ENCODE results near the gene TRIM15.
A peak's percentile ranks its signal among the peaks of the same experiment; 100 is the strongest.
"Not testable (repeated sequence)": the region's sequence is repeated elsewhere in the genome, so short reads cannot be mapped to it uniquely, and the experiment has no call there.

TRIM15 gene

DNA sequence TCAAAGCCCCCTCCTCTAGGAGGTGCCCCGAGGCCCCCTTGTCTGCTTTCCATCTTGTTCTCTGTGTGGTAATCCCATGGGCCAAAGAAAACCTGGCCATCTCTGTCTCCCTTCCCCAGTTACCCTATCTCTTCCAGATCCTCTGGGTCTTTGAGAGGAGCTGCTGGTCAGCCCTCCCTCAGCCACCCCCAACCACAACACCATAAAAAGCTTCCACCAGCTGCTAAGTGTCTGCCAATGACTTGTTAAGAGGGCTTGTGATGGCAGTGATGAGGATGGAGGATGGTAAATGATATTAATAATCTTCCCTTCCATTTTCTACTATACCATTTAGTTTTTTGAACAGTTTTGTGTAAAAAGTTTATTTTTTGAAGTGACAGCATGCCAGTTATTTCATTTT is 32.6 kb downstream of the TRIM15 start:
- DNase-seq, result no peak

DNA sequence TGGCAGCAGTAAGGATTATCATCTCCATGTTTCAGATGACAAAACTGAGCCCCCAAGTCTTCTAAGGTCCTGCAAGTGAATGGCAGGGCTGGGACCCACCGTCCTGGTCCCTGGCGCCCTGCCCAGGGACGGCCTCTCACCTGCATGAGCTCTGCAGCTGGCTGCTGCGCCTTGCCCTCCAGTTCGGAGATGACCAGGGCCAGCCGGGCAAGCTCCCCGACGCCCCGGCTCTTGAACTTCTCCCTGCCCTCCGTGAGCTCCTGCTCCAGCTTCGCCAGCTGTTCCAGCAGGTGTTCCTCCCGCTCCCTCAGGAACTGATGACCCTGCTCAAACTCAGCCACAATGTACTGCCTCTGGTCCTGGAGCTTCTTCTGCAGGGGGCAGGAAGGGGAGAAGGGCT is 33.0 kb downstream of the TRIM15 start:
- no peak for DNase-seq

DNA sequence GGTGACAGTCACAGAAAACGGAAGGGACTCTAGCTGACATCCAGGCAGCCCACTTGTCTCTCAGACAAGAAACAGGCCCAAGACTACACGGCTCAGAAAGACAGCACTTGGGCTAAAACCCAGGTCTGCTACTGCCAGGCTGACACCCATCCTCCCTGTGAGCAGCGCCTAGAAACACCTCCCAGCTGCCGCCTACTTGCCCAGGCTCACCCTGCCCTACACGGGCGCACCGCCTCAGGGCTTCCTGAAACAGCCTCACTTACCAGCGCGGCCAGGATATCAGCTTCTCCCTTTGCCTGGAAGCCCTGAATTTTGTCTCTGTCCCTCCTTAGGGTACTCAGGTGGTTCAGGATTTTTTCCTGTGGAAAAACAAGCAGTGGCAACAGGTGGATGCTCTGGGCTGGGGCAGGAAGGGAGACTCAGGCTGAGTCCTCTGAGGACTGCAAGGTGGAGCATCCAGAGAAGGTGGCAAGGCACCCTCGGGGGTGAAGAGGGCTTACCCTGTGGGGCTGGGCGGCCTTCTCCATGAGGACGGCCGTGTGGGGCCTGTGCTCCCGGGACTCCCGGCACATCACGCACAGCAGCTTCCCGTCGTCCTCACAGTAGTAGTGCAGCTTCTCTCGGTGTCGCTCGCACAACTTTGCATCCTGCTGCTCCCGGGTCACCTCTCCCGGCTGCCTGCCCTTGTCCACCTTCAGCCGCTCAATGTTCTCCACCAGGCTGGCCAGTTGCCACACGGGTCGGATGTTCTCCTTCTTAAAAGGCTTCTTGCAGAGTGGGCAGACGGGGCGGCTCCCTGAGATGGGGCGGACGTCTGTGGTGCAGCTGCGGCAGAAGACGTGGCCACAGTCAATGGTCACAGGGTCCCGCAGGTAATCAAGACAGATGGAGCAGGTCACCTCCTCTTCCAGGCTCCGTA is 35.1 kb downstream of the TRIM15 start:
- no peak for DNase-seq

DNA sequence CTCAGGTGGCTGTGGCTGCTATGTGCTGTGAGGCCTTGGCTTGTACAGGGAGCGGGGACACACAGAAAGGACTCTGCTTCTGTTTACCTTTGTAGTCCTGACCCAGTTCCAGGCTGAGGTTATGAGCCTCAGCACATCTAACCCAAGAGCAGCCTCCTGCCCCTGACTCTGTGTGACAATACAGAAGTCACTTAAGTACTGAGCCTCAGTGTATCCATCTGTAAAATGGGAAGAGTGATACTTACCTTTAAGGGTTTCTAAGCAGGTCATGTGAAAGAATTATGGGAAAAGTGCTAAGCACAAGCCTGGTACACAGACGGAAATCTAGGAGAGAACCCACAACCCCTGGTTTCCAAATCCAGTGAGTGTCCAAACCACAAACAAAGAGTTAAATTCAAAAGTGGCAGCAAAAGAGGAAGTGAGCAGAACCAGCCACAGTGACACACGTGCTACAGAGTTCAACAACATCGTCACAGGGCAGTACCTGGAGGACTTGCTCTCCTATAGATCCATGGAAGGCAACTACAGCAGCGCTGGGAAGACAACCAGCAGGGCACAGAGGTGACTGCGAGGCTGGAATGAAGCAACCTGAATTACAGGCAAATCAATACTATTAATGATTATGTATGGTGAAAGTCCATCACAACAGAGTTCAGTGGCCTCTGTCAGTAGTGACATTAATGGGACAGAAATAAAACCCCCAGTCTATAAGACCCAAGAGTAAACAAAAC is 37.4 kb downstream of the TRIM15 start:
- no peak for DNase-seq

DNA sequence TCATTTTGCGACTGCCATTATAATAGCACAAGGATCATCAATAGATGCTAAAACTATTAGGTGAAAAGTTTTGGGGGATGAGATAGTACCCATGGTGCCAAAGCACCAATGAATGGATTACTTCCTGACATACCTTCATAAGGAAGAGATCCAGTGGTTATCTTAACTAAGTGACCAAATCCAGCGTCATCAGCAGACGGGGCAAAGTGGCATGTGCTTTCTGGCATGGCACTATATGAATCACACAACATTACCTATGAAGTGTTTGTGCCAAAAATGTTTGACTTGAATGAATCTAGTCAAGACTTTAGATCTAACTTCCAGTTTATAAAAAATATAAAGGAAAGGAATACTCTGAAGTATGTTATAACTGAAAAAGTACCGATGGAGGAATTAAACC is 39.0 kb downstream of the TRIM15 start:
- no peak for DNase-seq

DNA sequence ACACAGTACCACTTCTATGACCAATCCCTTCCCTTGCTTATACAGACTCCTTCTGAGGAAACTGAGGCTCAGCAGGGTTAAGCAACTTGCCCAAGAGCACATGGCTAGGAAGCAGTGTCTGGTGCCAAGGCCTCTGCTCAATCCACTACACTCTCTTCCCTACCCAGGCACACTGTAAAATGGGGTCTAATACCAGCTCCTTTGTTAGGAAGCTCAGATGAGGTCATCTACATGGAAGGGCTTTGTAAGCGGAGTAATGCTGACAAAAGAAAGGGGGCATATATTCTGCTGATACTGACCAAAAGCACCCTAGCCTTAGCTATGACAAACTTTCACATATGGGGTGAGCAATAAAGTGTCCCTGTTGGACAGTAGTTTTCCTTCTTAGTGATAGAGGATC is 40.8 kb downstream of the TRIM15 start:
- DNase-seq, result no peak

DNA sequence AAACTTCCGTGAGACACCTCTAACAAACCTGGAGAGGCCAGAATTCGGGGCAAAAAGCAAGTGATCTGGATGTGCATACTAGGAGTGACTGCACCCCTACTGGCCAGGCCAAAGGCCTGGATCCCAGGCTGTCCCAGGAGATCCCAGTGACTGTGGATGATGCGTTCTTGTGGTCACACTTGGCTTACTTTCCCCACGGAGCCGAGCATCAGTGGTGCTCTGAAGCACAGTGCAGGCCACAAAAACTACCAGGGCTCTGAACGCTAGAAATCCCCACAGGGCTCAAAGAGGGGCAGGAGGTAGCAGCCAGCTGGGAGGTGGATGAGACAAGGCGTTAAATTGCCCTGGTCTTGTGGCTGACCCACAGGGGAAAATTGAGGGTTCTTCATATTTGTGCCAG is 42.8 kb downstream of the TRIM15 start:
- no peak for DNase-seq

DNA sequence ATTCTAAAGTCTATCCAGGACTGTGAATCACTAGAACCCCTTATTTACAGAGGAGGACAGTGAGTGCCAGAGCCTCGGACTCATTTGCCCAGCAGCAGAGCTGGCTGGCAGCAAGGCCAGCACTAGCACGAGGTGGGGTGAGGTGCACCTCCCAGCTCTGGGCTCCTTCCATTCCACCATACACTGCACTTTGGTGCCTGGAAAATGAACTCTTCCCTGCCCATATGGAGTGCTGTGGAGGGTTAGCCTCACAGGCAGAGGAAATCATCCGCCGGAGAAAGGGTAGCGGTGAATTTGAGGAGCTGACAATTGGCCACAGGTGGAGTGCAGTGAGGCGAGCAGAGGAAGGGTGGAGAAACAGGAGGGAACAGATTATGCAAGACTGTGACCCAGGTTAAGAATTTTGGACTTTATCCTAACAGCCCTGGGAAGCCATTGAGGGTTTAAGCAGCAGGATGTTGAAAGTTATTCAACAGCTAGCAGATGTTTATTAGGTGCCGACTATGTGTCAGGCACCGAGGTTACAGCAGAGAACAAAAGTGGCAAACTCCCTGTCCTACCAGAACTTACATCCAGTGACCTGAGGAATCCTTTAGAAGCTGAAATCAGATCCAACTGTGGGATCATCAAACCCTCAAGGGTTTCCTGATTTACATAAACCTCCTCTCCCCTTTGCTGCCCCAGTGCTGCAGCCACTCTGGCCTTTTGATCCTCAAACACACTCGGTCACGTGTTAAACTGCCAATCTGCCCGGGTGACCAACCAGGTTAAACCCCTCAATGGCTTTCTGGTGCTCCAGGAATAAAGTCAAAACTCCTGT is 43.7 kb downstream of the TRIM15 start:
- peak in 1 of 58 donors; percentile 10 for DNase-seq

DNA sequence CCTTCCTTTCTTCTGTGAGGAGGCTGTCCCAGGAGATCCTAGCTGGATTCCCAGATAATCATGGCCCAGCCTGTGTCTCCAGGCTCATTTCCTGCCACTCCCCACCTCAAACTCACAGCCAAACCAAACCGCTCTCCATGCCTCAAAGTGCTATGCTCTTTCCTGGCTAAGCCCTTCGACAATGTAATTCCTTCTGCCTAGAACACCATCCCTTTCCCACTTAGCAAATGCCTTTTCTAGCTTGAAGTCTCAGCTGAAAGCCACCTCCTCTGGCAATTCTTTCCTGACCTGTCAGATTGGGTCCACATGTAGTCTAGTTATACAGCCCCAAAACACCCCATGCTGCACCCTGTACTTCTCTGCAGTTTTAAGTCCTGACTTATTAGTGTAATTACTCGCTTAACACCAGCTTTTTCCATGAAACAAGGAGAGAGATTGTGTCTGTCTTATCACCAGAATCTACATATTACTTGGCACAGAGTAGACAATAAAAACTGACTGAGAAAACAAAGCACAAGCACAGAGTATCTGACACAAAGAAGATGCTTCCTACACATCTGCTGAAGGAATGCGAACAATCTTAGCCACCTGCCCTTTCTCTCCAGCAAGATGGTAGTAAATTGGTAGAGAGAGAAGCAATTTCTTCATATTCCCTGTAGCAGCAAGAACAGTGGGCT is 44.4 kb downstream of the TRIM15 start:
- no peak for DNase-seq

DNA sequence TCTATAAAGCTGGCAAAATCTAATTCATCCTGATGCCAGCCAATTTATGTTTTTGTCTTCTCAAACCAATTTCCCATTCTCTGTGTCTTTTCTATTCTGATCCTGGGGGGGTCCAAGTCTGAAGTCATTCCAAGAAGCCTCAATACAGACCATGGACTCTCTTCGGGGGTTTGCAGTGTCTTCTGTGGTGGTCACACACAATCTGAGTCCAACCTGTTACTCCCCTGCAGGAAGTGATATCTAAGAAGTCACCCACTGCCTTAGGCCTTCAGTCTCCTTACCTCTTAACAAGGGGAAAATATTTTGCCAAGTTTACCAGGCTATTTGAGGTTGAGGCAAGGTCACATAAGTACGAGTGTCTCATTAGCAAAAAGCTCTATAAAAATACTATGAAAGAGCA is 48.0 kb downstream of the TRIM15 start:
- no peak for DNase-seq

DNA sequence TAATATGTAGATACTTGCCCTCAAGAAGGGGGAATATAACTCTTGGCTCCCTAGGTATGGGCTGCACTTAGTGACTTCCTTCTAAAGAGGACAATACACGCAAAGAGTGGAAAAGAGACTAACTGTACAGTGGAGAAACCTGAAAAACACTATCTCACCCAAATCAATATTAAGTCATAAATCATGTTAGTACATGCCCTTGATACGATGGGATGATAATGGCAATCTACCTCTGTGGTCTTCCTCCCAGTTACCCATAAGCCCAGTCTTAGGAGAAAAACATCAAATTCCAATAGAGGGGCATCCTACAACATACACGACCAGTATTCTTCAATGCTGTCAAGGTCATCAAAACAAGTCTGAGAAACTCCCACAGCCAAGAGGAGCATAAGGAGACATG is 48.6 kb downstream of the TRIM15 start:
- no peak for DNase-seq

DNA sequence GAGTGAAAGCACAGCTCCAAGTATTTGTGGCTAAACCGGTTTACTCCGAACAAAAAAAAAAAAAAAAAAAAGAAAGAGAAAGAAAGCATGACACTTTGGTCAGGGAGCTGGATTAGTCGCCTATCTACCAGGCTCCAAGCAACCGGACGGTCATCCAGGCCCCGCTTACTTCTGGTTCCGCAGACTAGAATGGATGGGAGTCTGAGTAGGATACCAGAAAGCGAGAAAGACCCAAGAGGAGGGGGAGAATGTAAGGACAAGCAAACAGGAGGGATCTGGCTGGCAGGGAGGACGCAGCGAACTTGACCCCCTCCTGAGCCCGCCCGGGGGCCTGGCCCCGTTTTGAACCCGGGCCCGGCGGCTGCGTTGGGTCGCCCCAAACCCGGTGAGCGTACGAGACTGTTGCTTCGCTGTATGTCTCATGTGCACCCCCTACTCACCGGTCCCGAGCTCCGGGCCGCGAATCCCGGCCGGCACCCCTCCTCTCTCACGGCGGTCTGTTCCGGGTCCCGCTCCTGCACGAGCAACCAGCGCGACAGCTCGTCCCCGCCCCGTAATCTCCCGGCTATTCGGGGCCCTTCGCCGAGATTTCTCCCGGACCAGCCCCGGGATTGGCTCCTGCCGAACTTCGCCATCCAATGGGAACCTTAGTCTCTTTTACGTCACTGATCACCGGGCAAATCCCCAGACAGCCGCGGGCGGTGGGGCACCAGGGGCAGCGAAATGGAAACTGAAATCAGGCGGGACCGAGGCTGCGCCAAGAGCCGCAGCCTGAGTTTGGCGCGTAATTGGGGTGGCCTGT is 49.7 kb downstream of the TRIM15 start, which contains the start of gene TRIM26:
Gene TRIM26 (minus strand): TSS at position 542 of the 802 bp plus-strand sequence. CDS start 14,303 bp downstream, outside the sequence.
- DNase-seq, result peak; percentile 80 to 99 (median 96)

DNA sequence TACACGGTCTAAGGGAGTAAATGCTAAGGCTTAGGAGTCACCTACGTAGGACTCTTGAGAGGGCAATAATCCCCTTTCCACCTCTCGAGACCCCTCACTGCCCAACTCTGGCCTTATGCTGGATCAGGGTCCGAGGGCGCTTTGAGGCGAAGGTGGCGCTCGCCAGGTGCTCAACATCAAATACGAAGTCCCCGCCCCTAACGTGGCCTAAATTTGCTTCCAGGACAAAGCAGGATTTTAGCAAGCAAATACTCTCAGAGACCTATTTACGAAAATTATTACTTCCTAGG is 50.3 kb downstream of the TRIM15 start:
- no peak for DNase-seq

DNA sequence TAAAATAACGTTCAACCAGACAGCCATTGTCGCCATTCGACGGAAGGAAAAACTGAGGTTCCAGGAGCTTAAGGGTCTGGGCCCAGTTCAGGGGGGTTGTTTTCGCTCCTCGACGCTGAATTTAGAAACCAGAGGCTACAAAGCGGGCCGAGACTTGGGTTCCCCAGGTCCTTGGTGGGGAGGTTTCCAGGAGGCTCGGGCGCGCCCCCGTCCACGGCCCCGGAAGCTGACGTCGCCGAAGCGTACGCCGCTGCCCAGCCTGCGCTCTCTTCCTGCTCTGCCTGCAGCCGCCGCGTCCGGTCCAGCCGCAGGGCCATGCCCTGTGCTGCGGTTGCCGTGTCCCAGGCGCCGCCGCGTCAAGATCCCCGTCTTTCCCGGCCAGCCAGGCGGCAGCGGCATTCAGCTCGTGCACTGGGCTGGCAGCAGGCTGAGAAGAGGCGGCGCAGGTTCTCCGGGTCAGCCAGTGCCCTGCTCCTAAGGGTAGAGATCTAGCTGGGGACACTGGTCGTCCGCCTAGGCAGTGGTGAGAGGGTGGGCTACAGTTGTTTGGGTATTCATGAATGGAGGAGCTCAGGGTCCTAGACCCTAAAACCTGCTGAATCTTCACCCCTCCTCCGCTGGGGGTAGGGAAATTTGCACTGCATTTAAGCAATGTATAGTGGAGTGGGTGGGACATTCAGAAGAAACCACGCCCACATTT is 50.8 kb downstream of the TRIM15 start:
- peak in 57 of 58 donors; percentile 25 to 82 (median 68) for DNase-seq

DNA sequence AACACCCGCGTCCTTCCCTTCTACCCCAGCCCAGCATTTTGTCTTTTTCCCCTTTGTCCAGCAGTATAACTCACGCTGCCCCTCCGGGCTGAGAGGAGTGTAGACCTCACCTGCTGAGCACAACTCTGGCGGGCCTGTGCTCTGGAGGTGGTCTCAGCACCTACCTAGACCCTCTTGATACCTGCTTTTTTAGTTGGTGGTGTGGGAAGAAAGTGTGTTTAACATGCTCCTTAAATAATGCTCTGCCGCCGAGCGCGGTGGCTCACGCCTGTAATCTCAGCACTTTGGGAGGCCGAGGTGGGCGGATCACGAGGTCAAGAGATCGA is 51.3 kb downstream of the TRIM15 start:
- no peak for DNase-seq

DNA sequence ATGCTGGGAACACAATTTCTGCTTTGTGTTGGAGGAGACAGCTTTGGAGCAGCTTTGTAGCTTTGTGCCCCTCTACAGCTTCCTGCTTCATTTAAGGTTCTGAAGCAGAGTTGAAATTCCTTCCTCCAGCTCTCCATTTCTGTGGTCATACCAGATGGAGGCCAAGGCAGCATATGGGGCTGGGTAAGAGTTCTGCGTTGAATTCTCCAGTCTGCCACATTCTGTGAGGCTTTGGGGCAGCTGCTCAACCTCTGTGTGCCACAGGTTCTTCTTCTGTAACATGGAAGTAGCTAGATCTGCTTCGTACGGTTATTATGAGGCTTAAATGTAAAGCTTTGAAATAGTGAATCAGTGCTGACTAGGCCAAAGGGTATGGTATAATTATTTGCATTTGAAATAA is 52.8 kb downstream of the TRIM15 start:
- no peak for DNase-seq

DNA sequence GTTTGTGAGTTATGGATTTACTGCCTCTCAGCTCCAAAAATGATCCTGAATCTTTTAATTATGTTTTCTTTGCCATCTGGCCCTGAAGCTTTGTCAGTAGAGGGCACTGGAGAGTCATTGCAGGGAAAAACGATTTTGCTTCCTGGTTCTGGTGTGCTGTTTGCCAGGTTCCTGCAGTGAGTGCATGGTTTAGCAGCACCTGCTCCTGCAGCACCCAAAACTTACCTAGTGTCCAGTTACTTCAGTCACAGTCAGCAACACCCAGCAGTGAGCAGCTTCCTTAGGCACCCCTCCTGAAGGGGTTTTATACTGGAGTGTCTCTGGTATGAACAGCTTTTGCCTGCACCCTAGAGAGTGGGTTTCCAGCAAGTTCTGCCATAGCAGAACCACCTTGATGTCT is 55.9 kb downstream of the TRIM15 start:
- DNase-seq, result peak in 40 of 58 donors; percentile 3 to 74 (median 17)

DNA sequence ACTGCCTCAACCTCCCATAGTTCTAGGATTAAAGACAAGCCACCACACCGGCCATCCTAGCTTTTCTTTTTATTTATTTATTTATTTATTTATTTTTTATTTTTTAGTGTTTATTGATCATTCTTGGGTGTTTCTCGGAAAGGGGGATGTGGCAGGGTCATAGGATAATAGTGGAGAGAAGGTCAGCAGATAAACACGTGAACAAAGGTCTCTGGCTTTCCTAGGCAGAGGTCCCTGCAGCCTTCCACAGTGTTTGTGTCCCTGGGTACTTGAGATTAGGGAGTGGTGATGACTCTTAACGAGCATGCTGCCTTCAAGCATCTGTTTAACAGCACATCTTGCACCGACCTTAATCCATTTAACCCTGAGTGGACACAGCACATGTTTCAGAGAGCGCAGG is 58.0 kb downstream of the TRIM15 start:
- DNase-seq, result not testable (repeated sequence)

DNA sequence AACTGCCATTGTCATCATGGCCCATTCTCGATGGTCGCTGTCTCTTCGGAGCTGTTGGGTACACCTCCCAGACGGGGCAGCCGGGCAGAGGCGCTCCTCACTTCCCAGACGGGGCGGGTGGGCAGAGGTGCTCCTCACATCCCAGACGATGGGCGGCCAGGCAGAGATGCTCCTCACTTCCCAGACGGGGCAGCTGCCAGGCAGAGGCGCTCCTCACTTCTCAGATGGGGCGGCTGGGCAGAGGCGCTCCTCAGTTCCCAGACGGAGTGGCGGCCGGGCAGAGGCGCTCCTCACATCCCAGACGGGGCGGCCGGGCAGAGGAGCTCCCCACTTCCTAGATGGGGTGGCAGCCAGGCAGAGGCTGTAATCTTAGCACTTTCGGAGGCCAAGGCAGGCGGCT is 58.6 kb downstream of the TRIM15 start:
- not testable (repeated sequence) for DNase-seq
